Measurements from ENCODE around the gene VANGL1.

The VANGL1 gene

DNA sequence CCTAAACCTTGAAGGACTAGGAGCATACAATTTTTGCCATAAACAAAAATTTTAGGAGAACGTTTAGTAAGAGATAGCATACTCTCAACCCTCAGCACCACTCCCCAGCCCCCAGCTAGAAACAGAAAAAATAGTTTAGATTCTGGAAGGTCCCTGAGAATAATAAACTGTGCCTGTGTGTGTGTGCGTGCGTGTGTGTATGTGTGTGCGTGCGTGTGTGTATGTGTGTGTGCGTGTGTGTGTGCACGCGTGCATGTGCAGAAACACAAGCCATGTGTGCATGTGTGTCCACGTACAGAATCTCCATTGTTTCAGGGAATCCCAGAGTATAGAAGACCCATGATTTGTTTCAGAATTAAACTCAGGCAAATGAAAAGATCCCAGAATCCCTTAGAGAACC lies 64.2 kb downstream of the VANGL1 start:
- DNase-seq = no peak

GRCh38 chr1:115706587-115707425 lies 65.0 kb downstream of the VANGL1 start:
- DNase-seq = no peak

DNA sequence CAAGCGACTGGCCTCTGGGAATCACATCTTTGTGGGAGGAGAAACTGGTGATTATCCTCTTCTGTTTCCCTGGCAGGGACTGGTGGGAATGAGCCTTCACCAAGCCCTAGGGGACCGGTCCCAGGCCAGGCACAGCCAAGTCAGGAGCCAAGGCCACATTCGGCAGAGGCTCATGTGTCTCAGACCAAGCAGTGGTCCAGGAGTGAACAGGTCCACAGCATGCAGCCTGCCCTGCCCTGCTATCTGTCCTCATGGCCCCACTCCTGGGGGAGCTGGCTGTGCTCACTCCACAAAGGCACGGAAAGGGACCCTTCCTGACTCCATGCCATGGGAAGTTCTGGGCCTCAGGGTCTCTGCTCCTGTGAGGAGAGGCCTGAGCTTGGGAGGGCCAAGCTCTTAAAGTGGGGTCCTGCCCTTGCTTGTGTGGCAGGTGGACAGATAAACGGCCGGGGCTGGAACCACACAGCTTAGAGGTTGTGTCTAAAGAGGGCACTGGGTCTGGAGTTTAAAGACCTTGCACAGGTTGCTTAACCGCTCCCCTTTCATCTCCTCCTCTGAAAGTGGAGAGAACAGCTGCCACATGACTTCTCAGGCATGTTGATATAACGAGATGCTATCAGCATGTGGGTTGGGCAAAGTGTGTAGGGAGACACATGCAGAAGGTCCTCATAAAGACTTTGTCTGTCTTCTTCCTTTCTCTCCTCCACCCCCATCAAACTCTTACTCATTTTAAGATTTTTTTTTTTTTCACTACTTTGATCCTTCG lies 69.3 kb downstream of the VANGL1 start:
- no peak for DNase-seq

DNA sequence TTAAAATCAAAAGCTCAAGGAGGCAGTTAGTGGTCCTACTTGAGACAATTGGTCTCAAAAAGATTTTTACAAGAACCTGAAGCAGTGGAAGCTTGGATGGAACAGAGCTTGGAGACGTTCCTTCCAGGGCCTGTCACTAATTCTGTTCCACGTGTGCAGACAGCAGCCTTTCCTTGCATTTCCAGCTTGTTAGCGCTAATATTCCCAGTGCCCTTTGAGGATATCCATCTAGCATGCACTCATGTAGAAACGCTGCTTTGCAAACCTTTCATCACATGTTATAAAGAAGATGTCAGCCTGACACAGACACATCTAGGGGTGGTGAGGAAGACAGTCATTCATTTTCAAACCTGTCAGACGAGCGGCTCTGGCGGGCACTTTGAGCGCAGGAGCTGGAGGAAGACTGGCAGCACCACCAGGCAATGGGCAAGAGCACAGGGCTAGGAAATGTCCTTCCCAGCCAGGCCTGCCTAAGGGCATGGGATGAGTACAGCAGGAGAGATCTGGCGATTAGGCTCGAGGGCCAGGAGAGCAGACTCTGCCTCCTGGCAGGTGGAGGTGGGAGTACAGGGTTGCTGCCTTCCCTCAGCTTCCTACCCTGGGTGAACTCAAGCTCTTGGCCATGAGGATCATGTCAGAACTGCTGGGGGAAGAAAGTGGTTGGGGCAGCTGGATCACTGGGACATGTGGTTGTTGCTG lies 71.3 kb downstream of the VANGL1 start:
- DNase-seq = no peak

GRCh38 chr1:115713906-115714305 lies 72.1 kb downstream of the VANGL1 start:
- DNase-seq = no peak

DNA sequence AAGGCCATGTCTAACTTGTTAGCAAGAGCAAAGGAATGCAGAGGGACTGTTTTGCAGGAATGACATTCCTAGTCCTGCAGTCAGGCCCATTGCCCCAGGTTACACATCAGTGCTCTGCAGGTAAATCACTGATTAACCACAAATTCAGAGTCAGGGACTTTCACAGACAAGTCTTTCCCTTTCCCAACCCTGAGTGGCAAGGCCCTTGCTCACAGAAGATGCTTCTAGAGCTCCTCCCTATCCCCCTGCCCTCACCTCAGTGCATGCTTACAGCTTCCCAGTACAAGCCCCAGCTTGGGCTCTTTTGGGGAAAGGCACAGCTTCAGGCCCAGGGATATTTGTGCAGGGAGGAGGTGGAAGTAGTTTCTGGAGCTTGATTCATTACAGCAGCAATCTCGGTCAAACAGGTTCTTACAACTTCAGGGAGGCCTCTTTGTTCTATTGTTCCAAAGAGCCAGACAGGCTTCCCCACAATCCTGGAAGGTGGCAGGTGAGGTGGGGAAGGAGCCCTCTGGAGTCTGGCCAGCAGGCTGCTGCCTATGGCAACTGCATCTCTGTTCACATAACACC lies 72.9 kb downstream of the VANGL1 start:
- no peak for DNase-seq

- no peak for DNase-seq
These were observed 75.8 kb downstream of the VANGL1 start for GRCh38 chr1:115717541-115717940.

DNA sequence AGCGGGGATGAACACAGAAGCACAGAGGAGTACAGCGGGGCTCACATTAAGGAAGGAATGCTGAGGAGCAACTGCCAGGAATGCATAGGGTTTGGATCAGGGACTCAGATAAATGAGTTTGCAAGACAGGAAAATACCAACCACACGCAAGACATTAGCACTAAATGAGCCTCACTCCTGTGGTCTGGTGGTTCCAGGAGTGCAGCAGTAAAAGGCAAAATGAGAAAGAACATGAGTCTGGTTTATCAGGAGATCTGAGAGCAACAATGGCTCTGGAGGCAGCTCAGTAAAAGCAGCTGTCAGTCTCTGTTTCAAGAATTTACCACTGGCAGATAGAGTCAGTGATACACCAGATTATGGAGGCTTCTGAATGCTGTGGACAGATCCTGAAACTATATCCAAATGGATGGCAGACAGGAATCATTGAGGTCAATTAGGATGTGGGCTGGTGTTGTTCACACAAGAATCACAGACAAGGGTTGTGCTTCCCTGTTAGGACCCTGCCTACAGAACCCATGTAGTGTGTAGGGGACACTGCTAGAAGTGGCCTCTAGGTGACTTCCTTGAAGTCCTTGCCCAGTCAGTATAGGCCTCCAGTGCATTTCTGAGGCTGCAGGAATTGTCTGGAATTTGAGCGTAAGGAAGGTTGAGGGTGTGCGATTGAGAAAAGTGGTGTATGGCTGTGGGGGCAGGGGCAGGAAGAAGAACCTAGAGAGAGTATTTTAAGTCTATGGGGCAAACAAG lies 76.4 kb downstream of the VANGL1 start:
- no peak for DNase-seq

DNA sequence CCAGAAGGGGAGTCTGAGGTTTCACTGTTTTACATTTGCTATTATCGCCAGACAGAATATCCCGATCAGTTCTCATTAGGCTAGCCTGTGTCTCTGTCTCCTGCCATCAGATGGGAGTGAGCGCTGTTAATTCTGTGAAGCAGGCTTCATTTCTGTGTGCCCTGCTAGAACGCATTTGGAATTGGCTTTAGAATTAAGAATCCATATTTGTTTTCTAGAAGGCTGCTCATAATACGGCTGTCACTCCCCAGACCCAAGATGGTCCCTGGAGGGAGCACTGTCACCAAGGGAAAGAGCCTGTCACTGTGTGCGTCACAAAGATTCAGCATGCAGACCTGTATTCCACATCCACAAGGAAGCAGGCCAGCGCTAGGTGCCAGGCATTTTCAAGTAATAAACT lies 77.5 kb downstream of the VANGL1 start:
- DNase-seq = no peak

GRCh38 chr1:115722221-115722620 lies 80.5 kb downstream of the VANGL1 start:
- DNase-seq = no peak

GRCh38 chr1:115723756-115724155 lies 82.0 kb downstream of the VANGL1 start:
- no peak for DNase-seq

DNA sequence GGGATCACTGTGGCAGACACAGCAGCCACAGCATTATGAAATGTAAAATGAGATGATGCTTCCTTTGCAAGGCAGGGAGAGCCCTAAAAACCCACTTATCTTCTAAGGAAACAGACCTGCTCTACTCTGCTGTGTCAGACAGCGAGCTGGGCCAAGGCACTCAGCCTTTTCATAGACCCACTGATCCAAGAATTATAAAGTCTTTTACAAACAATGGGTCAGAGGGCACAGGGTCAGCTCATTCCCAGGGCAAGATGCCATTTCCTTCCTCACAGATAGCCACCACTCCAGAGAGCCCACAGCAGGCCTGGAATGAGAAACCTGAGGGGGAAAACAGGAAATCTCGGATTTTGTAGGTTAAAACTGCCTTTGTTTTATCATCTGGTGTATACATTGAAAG lies 83.8 kb downstream of the VANGL1 start:
- no peak for DNase-seq

GRCh38 chr1:115726161-115726560 lies 84.4 kb downstream of the VANGL1 start:
- no peak for DNase-seq

GRCh38 chr1:115726570-115726969 lies 84.8 kb downstream of the VANGL1 start:
- DNase-seq = no peak

- DNase-seq = no peak
These were observed 86.0 kb downstream of the VANGL1 start for GRCh38 chr1:115727706-115728249.

DNA sequence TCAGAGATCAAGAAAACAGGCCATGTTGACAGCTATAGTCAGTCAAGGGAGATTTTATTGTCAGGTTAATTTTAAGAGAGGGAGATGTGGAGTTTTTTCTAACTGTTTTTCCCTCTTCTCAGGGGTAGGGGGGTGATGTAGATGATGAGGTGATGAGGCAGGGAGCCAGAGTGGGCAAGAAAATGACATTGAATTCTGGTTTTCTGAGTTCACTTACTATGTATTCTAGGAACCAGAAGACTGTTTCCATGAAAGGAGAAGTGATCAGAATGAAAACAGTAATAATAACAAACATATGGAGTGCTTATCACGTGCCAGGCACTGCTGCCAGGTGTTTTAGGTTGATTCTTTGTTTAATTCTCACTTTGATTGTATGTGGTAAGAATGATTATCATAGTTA lies 86.6 kb downstream of the VANGL1 start:
- DNase-seq = no peak

DNA sequence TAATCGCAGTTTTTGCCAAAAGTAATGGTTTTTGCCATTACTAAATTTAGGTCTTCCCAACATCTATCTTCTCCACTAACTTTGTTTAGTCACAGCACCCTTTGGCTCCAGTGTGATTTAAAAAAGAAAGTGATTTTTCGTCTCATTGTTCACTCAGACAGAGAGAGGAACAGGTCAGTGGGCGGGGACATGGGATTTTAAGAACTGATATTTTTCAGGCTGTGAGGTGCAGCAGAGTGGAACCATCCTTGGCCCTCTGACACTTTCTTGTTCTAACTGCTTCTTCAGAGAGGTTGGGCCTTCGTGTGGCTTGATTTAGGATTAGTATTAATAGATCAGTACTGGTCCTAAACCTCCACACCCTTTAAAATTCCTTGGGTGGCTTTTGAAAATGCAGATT lies 88.0 kb downstream of the VANGL1 start:
- DNase-seq = no peak

DNA sequence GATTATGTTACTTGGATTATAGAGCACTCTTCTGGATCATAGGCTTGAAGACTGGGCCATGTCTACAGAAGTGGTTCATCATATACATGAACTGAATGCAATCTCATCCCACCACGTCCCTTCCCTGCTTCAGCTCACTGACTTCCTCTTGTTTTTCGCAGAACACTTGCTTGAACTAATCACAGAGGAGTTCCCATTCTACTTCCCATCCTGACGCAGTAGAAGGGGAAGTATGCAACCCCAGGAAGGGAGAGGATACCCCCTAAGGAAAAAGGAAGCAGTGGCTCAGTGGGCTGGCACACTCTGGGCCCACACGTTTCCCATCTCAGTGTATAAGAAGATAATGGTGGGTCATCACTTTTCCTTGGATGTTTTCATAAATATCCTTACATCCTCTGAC lies 90.5 kb downstream of the VANGL1 start:
- no peak for DNase-seq

DNA sequence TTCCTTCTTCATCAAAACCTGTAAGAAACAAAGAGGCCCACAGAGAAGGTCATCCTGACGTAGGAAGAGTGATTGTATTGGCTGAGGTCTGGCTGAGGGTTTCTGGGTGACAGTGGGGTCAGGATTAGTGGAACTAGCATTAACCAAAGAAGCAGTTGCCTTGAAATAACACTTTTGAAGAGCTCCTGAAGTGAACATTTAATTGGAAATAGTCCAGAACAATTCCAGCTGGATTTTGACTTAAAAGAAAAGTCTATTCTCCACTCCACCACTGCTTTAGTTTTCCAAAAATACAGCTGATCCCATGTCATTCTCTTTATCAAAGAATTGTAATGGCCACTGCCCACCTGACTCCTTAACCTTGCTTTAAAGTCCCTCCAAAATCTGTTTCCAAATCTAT lies 99.0 kb downstream of the VANGL1 start:
- DNase-seq = no peak

DNA sequence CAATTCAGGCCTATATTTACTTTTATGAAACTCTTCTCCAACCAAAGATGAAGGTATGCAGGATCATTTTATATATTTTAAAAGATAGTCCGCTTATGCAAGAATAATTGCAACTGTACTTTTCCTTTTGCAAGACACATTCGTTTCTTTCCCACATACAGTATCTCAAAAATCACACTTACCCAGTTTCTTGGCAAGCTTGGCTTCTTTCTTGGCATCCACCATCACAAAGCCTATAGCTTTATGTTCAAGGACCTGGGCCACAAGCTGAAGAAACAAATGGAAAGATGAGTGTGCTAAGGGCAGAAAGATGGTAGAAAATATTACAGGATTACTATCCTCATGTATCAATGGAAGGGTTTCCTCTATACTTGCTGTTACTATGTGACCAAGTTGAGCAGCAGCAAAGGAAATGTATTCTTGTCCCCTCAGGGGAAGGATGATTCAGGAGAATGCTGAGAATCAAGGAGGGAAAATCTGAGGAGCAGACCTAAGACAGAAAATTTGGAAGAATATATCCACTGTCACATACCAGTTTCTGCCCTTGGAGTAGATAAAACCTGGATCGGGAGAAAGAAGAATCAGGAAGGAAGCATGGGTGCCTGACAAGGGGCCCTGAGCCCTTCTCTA lies 103.0 kb downstream of the VANGL1 start:
- no peak for DNase-seq

DNA sequence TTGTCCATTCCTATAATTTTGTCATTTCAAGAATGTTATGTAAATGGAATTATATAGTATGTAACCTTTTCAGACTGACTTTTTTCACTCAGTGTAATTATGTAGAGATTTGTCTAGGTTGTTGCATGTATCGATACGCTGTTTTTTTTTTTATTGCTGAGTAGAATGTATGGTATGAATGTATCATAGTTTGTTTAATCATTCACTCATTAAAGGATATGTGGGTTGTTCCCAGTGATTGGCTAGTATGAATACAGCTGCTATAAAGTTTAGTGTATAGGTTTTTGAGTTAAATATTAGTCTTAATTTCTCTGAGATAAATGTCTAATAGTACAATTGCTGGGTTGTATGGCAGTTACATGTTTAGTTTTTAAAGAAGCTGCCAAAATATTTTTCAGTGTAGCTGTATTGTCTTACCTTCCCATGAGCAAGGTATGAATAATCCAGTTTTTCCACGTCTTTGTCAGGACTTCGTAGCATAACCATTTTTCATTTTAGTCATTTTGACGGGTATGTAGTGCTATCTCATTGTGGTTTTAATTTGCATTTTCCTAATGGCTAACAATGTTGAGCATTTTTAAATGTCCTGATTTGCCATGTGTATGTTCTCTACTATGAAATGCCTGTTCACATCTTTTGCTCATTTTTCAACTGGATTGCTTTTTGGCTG lies 104.4 kb downstream of the VANGL1 start:
- no peak for DNase-seq
